Measurements from ENCODE around the gene CACNA1F. TPM values are rescaled to one million over a fixed set of nuclear protein-coding genes. Genes with fewer than 3 reads are reported as not detected.

CACNA1F gene
- total RNA-seq, 2 experiments from 2014 or later, result 0.15 to 0.21 TPM

DNA sequence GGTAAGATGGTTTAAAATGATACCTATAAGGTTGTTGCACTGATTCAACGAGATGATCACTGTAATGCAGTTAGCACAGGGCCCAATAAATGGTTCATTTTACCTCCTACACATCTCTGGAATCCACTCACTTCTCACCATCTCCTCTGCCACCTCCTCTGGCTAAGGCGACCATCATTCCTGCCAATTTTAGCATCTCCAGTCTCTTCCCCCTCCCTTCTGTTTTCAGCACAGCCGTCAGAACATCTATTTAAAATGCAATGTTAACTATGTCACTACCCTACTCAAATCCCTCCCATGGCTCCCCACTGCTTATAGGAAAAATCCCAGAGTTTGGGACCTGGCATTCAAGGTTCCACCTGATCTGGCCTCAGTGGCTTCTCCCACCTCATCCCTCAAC, 29.6 kb downstream of the CACNA1F start:
- POLR2A ChIA-PET, result no interaction called here
- CTCF ChIA-PET, result no interaction called here

DNA sequence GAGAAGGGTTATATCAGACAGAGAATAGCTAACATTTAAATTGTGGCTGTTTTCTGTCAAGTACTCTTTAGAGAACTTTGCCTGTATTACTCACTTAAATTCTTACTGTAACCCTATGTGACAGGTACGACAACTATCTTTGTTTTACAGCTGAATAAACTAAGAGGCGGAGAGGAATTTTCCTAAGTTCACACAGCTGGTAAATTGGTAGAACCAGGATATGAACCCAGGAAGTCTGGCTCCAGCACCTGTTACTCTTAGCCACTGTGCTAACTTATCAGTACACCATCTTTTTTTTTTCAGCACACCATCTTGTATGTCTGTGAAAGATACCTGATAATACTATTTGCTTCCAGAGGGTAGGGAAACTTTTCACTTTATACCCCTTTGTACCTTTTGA, 31.1 kb downstream of the CACNA1F start:
- POLR2A ChIA-PET, result no interaction called here
- CTCF ChIA-PET, result interaction anchor here (0.7 kb wide), 1 partner anchor 89 kb away, joined by 3 read pairs; no protein-coding TSS in a partner anchor

- ChIA-PET CTCF (no interaction called here), POLR2A (interaction anchor here (0.7 kb wide), 1 partner anchor 48 kb away, joined by 3 read pairs; no protein-coding TSS in a partner anchor)
Observed at GRCh38 chrX:49199906-49200771, 33.0 kb downstream of the CACNA1F start, which contains the start of gene SYP. TSS of gene SYP (minus strand) at chrX:49200193. CDS start at chrX:49200186, 7 bp downstream.

GRCh38 chrX:49199315-49199595, 33.9 kb downstream of the CACNA1F start:
- ChIA-PET POLR2A (no interaction called here), CTCF (no interaction called here)

GRCh38 chrX:49198540-49199314, 34.4 kb downstream of the CACNA1F start:
- POLR2A ChIA-PET, result no interaction called here

DNA sequence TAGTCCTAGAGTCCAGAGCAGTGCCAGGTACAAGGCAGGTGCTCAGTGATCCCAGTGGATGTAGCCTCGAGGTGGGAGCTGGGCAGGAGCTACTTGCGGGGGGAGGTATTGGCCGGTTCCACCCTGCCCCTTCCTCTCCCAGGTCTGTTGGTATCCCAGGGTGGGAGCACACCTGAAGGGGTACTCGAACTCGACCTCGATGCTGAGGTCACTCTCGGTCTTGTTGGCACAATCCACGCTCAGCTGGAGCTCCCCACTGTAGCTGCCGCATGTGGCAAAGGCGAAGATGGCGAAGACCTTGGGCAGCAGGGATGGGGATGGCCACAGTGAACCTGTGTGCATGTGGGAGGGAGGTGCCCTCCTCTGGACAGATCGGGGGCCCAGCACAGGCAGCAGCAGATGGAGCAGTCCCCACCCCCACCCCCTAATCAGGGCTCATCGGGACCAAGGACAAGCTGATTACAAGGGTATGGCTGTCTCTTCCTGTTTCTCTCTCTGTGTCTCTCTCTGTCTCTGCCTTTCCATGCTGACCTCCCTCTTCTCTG, 35.5 kb downstream of the CACNA1F start:
- POLR2A ChIA-PET, result no interaction called here
- CTCF ChIA-PET, result no interaction called here

More at GRCh38 chrX:49198540-49199314, 34.4 kb downstream of the CACNA1F start:
- CTCF ChIA-PET, result no interaction called here

DNA sequence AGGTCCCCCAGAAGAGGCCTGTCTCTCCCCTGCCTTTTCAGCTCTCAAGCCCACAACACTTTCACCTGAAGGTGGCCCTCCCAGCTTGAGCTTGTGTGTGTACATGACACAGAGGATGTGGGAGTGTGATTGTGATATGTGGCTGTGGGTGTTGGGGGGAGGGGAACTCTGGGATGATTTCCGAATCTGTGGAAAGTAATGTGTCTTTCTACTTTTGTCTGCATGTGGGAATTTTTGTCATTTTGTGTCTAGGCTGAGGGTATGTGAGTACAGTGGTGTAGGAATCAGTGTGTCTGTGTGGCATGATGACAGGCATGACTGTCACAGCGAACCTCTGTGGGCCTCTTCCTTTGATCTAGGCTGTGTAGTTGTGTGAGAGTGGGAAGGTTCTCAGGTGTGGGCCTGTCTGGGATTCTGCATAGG, 39.6 kb downstream of the CACNA1F start:
- ChIA-PET POLR2A (no interaction called here), CTCF (interaction anchor here (0.7 to 2.1 kb wide), 4 partner anchors 26 to 82 kb away, joined by 3 to 6 read pairs (median 4); no protein-coding TSS in a partner anchor)

DNA sequence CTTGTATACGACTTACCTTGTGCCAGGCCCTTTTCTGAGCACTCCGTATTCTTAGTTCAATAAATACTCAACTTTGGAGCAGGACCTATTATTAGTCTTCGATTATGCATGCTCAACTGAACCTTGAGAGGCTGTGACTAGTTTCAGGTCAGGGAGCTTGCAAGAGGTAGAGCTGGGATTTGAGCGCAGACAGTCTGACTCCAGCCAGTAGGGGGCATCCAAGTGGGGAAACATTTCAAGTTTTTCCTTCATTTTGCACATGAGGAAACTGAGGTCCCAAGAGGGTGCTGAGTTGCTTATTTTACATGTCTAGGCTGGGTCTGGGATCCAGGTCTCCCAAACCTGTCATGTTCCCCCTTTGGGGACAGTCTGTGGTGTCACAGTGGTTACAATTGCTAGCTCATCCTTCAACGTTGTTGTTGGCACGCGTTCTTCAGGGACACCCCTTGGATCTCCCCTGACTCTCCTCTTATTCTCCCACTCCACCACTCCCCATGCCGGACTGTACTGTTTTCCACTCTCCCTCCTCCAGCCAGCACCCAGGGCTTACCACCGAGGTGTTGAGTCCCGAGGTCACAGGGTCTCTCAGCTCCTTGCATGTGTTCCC, 40.3 kb downstream of the CACNA1F start:
- POLR2A ChIA-PET, result no interaction called here

GRCh38 chrX:49191574-49192011, 41.5 kb downstream of the CACNA1F start:
- ChIA-PET POLR2A (no interaction called here), CTCF (interaction anchor here (1.4 to 2.1 kb wide), 3 partner anchors 17 to 81 kb away, joined by 4 to 6 read pairs (median 5); no protein-coding TSS in a partner anchor)

More for the DNA sequence above, 40.3 kb downstream of the CACNA1F start:
- CTCF ChIA-PET, result interaction anchor here (0.7 to 2.1 kb wide), 6 partner anchors 18 to 82 kb away, joined by 3 to 6 read pairs (median 4); partner anchors contain the start of gene CCDC22

GRCh38 chrX:49190821-49191573, 42.1 kb downstream of the CACNA1F start:
- POLR2A ChIA-PET, result interaction anchor here (1.0 to 1.3 kb wide), 3 partner anchors 18 to 652 kb away, joined by 4 to 6 read pairs (median 4); partner anchors contain the start of gene TBC1D25
- CTCF ChIA-PET, result interaction anchor here (1.9 kb wide), 1 partner anchor 35 kb away, joined by 6 read pairs; no protein-coding TSS in a partner anchor

DNA sequence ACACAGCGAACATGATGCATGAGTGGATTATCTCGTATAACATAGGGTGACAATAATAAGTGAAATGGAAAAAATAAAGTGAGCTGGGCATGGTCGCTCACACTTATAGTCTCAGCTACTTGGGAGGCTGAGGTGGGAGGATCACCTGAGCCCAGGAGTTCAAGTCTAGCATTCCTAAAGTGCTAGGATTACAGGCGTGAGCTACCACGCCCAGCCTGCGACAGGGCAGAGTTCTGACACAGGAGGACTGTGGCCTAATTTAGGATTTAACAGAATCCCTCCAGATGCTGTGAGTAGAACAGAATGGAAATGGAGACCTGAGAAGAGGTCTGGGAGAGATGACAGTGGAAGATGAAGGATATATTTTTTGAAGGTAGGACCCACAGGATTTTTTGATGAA, 43.5 kb downstream of the CACNA1F start:
- ChIA-PET CTCF (interaction anchor here (0.8 kb wide), 1 partner anchor 42 kb away, joined by 3 read pairs; no protein-coding TSS in a partner anchor), POLR2A (no interaction called here)

DNA sequence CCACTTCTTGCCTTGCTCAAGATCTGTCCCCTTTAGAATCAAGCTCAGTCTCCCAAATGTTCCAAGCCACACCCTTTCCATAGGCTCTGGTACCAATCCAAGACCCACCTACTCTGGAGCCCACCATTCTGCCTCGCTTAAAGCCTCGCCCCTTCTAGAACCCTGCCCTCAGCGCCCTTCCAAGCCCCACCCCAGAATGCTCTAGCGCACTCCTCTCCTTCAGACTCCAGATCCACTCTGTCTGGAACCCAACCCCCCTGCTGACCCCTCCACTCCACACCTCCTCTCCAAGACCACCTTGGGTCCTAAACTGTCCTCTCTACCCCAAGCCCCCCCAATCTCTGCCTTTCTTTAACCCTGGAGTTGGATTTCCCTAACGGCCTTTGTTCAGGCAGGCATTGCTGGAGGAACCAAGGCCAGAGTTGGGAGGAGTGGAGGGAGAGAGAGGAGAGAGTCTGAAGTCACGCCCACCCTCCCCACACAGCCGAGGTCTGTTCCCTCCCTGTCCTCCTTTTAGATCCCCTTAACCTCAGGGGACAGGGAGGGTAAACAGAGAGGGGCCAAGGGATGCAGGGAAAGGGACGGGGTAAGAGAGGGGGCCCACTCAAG, 44.6 kb downstream of the CACNA1F start:
- ChIA-PET CTCF (interaction anchor here (0.7 kb wide), 1 partner anchor 103 kb away, joined by 3 read pairs; no protein-coding TSS in a partner anchor), POLR2A (no interaction called here)

DNA sequence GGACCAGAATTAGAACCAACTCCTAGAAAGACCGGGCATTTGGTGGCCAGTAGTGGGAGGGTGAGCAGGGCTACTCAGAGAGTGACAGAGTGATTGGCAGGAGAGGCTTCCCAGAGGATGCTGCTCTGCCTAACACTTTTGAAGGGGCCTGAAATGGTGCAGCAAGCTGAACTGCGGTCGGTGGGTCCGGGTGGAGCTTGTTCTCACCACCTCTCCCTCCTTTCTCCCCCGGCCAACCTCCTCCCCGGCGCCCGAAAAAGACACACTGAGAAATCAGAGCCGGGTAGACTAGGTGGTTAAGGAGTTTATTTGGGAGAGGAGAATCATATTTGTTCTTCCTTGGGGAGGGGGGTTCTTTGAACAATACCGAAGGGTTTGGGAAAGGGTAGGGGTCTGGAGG, 45.6 kb downstream of the CACNA1F start:
- POLR2A ChIA-PET, result no interaction called here
- CTCF ChIA-PET, result interaction anchor here (0.7 to 1.2 kb wide), 2 partner anchors 32 to 104 kb away, joined by 3 read pairs; no protein-coding TSS in a partner anchor

GRCh38 chrX:49187028-49187394, 46.1 kb downstream of the CACNA1F start:
- CTCF ChIA-PET, result interaction anchor here (1.2 kb wide), 1 partner anchor 31 kb away, joined by 3 read pairs; no protein-coding TSS in a partner anchor
- POLR2A ChIA-PET, result interaction anchor here (0.6 kb wide), 1 partner anchor 48 kb away, joined by 3 read pairs; the partner anchor contains the start of gene CCDC22

DNA sequence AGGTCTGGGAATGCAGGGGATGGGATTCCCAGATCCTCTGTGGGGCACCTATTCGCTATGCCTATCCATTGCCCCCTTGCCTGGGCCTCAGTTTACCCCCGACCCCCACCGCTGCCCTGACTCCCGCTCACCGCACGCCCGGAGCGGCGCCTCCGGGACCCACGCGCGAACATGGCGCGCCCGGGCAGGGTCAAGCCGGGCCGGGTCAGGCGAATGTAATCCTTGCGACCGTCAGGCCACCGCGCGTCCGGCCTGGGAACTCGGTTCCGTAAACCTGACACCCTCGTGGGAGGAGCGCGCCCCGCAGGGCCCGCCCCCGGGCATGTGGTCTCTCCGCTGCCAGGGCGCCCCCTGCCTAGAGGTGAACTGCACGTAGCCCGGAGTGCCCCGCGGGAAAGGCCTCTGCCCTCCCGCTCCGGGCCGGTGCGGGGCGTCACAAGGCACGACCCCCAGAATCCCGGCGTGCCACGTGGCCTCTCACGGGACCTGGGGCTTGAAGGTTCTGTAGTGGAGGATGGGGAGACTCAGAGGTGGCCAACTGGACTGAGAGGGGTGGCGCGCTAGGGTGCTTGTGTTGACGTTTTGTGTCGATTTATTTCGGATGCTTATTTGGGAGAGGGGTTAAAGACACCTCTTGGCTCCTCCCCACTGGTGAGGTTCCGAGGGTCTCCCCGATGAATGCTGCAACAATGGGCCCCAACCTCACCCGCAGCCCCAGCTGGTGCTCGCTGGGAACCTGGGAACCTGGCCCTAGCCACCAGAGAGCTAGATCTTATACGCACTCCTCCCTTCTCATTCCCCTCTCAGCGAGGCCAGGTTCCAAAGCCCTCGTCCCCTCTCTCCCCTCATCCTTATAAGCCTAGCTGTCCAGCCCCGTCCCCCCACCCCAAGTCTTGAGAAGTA, 46.8 kb downstream of the CACNA1F start, which contains the start of gene PRICKLE3:
Gene PRICKLE3 (minus strand): TSS at position 249 of the 903 bp plus-strand sequence. CDS start 76 bp downstream, at position 173.
- ChIA-PET POLR2A (interaction anchor here (0.6 kb wide), 1 partner anchor 49 kb away, joined by 3 read pairs; the partner anchor contains the start of gene CCDC22), CTCF (interaction anchor here (0.6 to 1.2 kb wide), 2 partner anchors 30 to 225 kb away, joined by 3 to 4 read pairs; no protein-coding TSS in a partner anchor)

Measured in activated CD8-positive, alpha-beta memory T cell treated with anti-CD3 and anti-CD28 coated beads for 36 hours (primary cell).